Neural cell (in vitro differentiated cells): ENCODE data around the gene ISY1. TPM values are rescaled to one million over a fixed set of nuclear protein-coding genes. Genes with fewer than 3 reads are reported as not detected.

Source experiments
- H2AFZ ChIP-seq: fragments of 200-600, 300-800 bp; sonication (generic), shearing (Covaris generic); 2 replicates; pipeline ENCODE4 v1.6.0; 2014; ENCODE audit warnings: low read depth, mild to moderate bottlenecking, antibody characterized with exemption, low read length, moderate library complexity
- H3F3A ChIP-seq: fragments of 200-600 bp; shearing (Covaris generic); 2 replicates; pipeline ENCODE4 v1.6.1; 2016; ENCODE audit warnings: mild to moderate bottlenecking, moderate library complexity, mixed read lengths, antibody characterized with exemption, low read length; ENCODE audit not compliant: insufficient read depth, poor library complexity, severe bottlenecking
- H3K27ac ChIP-seq: fragments of 200-600, 300-800 bp; sonication (generic), shearing (Covaris generic); 2 replicates; pipeline ENCODE4 v1.5.1; 2014; ENCODE audit warnings: mild to moderate bottlenecking, low read length, moderate library complexity
- H3K27me3 ChIP-seq: fragments of 300-800, 200-600 bp; sonication (generic), shearing (Covaris generic); 2 replicates; pipeline ENCODE4 v1.6.0; 2014; ENCODE audit warnings: mild to moderate bottlenecking, low read depth, low read length, moderate library complexity; ENCODE audit not compliant: insufficient read depth
- H3K36me3 ChIP-seq: fragments of 300-800, 200-600 bp; sonication (generic), shearing (Covaris generic); 2 replicates; pipeline ENCODE4 v1.5.1; 2014; ENCODE audit warnings: mild to moderate bottlenecking, antibody characterized with exemption, low read length, moderate library complexity; ENCODE audit not compliant: insufficient read depth
- H3K4me2 ChIP-seq: fragments of 300-800, 200-600 bp; sonication (generic), shearing (Covaris generic); 2 replicates; pipeline ENCODE4 v1.6.0; 2014; ENCODE audit warnings: mild to moderate bottlenecking, low read length
- H3K4me3 ChIP-seq: fragments of 300-800, 200-600 bp; sonication (generic), shearing (Covaris generic); 2 replicates; pipeline ENCODE4 v1.5.1; 2014; ENCODE audit warnings: mild to moderate bottlenecking, low read length, moderate library complexity
- H3K79me2 ChIP-seq: fragments of 200-600 bp; shearing (Covaris generic); replicated peaks from 2 replicates; pipeline ENCODE4 v1.6.0; 2014; ENCODE audit warnings: mild to moderate bottlenecking, low read length, moderate library complexity; ENCODE audit not compliant: insufficient read depth
- H3K9ac ChIP-seq: fragments of 300-800, 200-600 bp; sonication (generic), shearing (Covaris generic); 2 replicates; pipeline ENCODE4 v1.6.1; 2016; ENCODE audit warnings: mild to moderate bottlenecking, low read length, mixed read lengths
- H3K9me2 ChIP-seq: fragments of 200-600 bp; shearing (Covaris generic); 2 replicates; pipeline ENCODE4 v1.6.1; 2016; ENCODE audit warnings: mild to moderate bottlenecking, low read length, mixed read lengths; ENCODE audit not compliant: insufficient read depth
- H3K9me3 ChIP-seq: fragments of 200-600, 300-800 bp; sonication (generic), shearing (Covaris generic); 2 replicates; pipeline ENCODE4 v1.6.1; 2016; ENCODE audit warnings: mild to moderate bottlenecking, mixed run types, low read length, moderate library complexity, mixed read lengths
- H4K20me1 ChIP-seq: fragments of 200-600 bp; shearing (Covaris generic); 2 replicates; pipeline ENCODE4 v1.6.1; 2016; ENCODE audit warnings: mild to moderate bottlenecking, mixed run types; ENCODE audit not compliant: insufficient read depth
- CTCF ChIP-seq: fragments of 450-650 bp; IDR thresholded peaks from 2 replicates; pipeline ENCODE4 v1.5.1; 2014; ENCODE audit warnings: antibody characterized with exemption, mild to moderate bottlenecking, moderate library complexity; ENCODE audit not compliant: poor library complexity, severe bottlenecking
- EP300 ChIP-seq: fragments of 450-650 bp; conservative IDR thresholded peaks from 2 replicates; pipeline ENCODE4 v1.6.1; 2014; ENCODE audit warnings: antibody characterized with exemption, mild to moderate bottlenecking, moderate library complexity; ENCODE audit not compliant: poor library complexity, severe bottlenecking
- EZH2 ChIP-seq: fragments of 200-600, 300-800 bp; shearing (Covaris generic), sonication (generic); IDR thresholded peaks from 2 replicates; pipeline ENCODE4 v1.6.1; 2014; ENCODE audit warnings: antibody characterized with exemption, low read length, borderline replicate concordance, mild to moderate bottlenecking; ENCODE audit not compliant: insufficient read depth, poor library complexity, severe bottlenecking
- MXI1 ChIP-seq: fragments of 450-650 bp; conservative IDR thresholded peaks from 2 replicates; pipeline ENCODE4 v1.6.1; 2014; ENCODE audit warnings: antibody characterized with exemption, mild to moderate bottlenecking; ENCODE audit not compliant: poor library complexity, severe bottlenecking
- POLR2AphosphoS5 ChIP-seq: IDR thresholded peaks from 2 replicates; pipeline ENCODE4 v1.6.1; 2012
- RAD21 ChIP-seq: fragments of 450-650 bp; conservative IDR thresholded peaks from 2 replicates; pipeline ENCODE4 v1.6.1; 2014; ENCODE audit warnings: antibody characterized with exemption, mild to moderate bottlenecking, moderate library complexity
- REST ChIP-seq: IDR thresholded peaks from 2 replicates; pipeline ENCODE4 v1.6.1; 2012; ENCODE audit warnings: borderline replicate concordance
- SMC3 ChIP-seq: fragments of 450-650 bp; conservative IDR thresholded peaks from 2 replicates; pipeline ENCODE4 v1.6.1; 2014; ENCODE audit warnings: antibody characterized with exemption, mild to moderate bottlenecking, moderate library complexity; ENCODE audit not compliant: poor library complexity
- TAF1 ChIP-seq: IDR thresholded peaks from 2 replicates; pipeline ENCODE4 v1.6.1; 2012; ENCODE audit warnings: low read depth
- polyA plus RNA-seq: library from polyadenylated mRNA; depleted of rRNA; stranded (reverse); fragments of >200 nt; gene quantifications from 2 replicates; pipeline ENCODE4 v1.2.3, GENCODE V29; 2014

Gene ISY1
- polyA plus RNA-seq, 1 donor from 2014 or later, result 23.3 TPM

GRCh38 chr3:129085165-129085715 lies 75.6 kb downstream of the ISY1 start:
- H3K79me2 ChIP-seq, result no peaks in the 10 kb centered on the region
- no peak overlapping the region for H3K4me2 ChIP-seq
- no peak overlapping the region for H3K9ac ChIP-seq
- H3F3A ChIP-seq, result no peaks in the 10 kb centered on the region
- H3K9me2 ChIP-seq, result no peaks in the 10 kb centered on the region
- no peaks in the 10 kb centered on the region for H3K36me3 ChIP-seq
- H3K4me3 ChIP-seq, result no peak overlapping the region
- no peaks in the 10 kb centered on the region for H3K9me3 ChIP-seq
- no peak overlapping the region for H3K27ac ChIP-seq
- H3K27me3 ChIP-seq, result no peaks in the 10 kb centered on the region
- no peak for TF ChIP-seq REST
- no peak for TF ChIP-seq RAD21
- no peak for TF ChIP-seq TAF1
- TF ChIP-seq CTCF, result no peak
- H2AFZ ChIP-seq, result no peak overlapping the region
- H4K20me1 ChIP-seq, result no peaks in the 10 kb centered on the region

GRCh38 chr3:129084501-129084900 lies 76.4 kb downstream of the ISY1 start:
- no peaks in the 10 kb centered on the region for H3K9me3 ChIP-seq
- H3K79me2 ChIP-seq, result no peaks in the 10 kb centered on the region
- H3K27me3 ChIP-seq, result no peaks in the 10 kb centered on the region
- no peak overlapping the region for H3K9ac ChIP-seq
- TF ChIP-seq SMC3, result no peak
- no peak for TF ChIP-seq REST
- TF ChIP-seq CTCF, result no peak
- no peak for TF ChIP-seq EZH2
- no peak for TF ChIP-seq EP300
- TF ChIP-seq POLR2AphosphoS5, result no peak
- no peak for TF ChIP-seq RAD21
- TF ChIP-seq TAF1, result no peak
- no peak for TF ChIP-seq MXI1
- H4K20me1 ChIP-seq, result no peaks in the 10 kb centered on the region
- no peak overlapping the region for H3K27ac ChIP-seq
- H2AFZ ChIP-seq, result no peak overlapping the region
- no peak overlapping the region for H3K4me3 ChIP-seq
- no peaks in the 10 kb centered on the region for H3K9me2 ChIP-seq
- H3K4me2 ChIP-seq, result no peak overlapping the region
- no peaks in the 10 kb centered on the region for H3F3A ChIP-seq
- H3K36me3 ChIP-seq, result no peaks in the 10 kb centered on the region
